ENCODE measurements around the gene BDKRB2. TPM values are rescaled to one million over a fixed set of nuclear protein-coding genes. Genes with fewer than 3 reads are reported as not detected.

The BDKRB2 gene
- total RNA-seq, 1 donor from 2014 or later: 23.3 TPM

DNA sequence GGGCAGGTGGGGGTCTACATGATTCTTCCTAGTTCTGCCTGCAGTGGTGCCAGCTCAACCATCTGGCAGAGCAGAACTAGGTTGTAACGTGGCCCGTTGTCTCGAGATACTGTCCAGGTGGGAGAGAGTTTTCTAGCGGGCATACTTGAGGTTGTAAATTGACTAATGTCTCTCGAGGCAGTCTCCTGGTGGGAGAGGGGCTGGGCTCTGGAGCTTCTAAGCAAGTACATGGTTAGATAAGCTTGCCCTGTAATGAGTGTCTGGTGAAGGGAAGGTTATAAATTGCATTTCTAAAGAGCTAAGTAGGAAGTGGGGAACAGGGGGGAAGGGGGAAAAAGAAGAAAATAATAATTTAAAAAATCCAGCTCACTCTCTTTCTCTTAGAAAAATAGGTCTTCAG is 69.5 kb downstream of the BDKRB2 start:
- peaks cover 7% of the 10 kb centered on the region for H3K9me3 ChIP-seq
- peak overlapping the region; percentile 68 for H3K27ac ChIP-seq
- H3K36me3 ChIP-seq: no peaks in the 10 kb centered on the region
- no peaks in the 10 kb centered on the region for H3K27me3 ChIP-seq
- no peak overlapping the region for H3K4me3 ChIP-seq
- no peak for DNase-seq (ENCODE audit: extremely low spot score in 2 of 2)
- TF ChIP-seq POLR2A (IDR thresholded peaks at IDR 0.05): no peak
- TF ChIP-seq, protein P1, sequence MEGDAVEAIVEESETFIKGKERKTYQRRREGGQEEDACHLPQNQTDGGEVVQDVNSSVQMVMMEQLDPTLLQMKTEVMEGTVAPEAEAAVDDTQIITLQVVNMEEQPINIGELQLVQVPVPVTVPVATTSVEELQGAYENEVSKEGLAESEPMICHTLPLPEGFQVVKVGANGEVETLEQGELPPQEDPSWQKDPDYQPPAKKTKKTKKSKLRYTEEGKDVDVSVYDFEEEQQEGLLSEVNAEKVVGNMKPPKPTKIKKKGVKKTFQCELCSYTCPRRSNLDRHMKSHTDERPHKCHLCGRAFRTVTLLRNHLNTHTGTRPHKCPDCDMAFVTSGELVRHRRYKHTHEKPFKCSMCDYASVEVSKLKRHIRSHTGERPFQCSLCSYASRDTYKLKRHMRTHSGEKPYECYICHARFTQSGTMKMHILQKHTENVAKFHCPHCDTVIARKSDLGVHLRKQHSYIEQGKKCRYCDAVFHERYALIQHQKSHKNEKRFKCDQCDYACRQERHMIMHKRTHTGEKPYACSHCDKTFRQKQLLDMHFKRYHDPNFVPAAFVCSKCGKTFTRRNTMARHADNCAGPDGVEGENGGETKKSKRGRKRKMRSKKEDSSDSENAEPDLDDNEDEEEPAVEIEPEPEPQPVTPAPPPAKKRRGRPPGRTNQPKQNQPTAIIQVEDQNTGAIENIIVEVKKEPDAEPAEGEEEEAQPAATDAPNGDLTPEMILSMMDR (IDR thresholded peaks at IDR 0.05): no peak
- TF ChIP-seq POLR2AphosphoS5 (IDR thresholded peaks at IDR 0.05; ENCODE audit: insufficient read depth in 1 of 2, low read depth in 1 of 2): no peak
- H3K4me1 ChIP-seq: peaks cover 43% of the 10 kb centered on the region
- intact Hi-C loops (cut with DNase I): loop anchor here (2.0 to 10.0 kb wide), 2 partner anchors 173 to 269 kb away; no protein-coding TSS in a partner anchor

DNA sequence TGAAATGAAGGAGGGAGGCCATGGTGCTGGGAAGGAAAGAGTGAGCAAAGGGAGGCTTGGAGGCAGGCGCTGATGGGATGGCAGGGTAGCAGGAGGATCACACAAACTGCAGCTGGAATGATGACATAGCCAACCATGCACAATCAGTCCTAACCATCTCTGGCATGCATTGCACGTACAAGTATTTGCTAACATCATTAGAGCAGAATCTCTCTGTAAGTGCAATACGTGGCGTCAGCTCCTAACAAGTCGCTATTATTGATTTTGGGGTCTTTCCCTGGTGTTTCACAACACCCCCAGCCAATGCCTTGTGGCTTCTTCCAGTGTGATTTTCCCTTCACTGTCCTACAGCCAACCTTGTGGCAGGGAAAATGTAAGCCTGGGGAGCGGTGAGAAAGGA is 69.9 kb downstream of the BDKRB2 start:
- Histone ChIP-seq H3K4me3 (no peak overlapping the region), H3K27ac (peak overlapping the region; percentile 68), H3K36me3 (no peaks in the 10 kb centered on the region), H3K9me3 (peaks cover 7% of the 10 kb centered on the region), H3K4me1 (peaks cover 43% of the 10 kb centered on the region), H3K27me3 (no peaks in the 10 kb centered on the region)
- TF ChIP-seq, protein P1 (IDR thresholded peaks at IDR 0.05): no peak
- TF ChIP-seq POLR2A (IDR thresholded peaks at IDR 0.05) (no peak), POLR2AphosphoS5 (IDR thresholded peaks at IDR 0.05; ENCODE audit: insufficient read depth in 1 of 2, low read depth in 1 of 2) (no peak)
- DNase-seq (ENCODE audit: extremely low spot score in 2 of 2): peak in 1 of 2 donors; percentile 93
- intact Hi-C loops (cut with DNase I): loop anchor here (2.0 to 10.0 kb wide), 2 partner anchors 174 to 270 kb away; no protein-coding TSS in a partner anchor

DNA sequence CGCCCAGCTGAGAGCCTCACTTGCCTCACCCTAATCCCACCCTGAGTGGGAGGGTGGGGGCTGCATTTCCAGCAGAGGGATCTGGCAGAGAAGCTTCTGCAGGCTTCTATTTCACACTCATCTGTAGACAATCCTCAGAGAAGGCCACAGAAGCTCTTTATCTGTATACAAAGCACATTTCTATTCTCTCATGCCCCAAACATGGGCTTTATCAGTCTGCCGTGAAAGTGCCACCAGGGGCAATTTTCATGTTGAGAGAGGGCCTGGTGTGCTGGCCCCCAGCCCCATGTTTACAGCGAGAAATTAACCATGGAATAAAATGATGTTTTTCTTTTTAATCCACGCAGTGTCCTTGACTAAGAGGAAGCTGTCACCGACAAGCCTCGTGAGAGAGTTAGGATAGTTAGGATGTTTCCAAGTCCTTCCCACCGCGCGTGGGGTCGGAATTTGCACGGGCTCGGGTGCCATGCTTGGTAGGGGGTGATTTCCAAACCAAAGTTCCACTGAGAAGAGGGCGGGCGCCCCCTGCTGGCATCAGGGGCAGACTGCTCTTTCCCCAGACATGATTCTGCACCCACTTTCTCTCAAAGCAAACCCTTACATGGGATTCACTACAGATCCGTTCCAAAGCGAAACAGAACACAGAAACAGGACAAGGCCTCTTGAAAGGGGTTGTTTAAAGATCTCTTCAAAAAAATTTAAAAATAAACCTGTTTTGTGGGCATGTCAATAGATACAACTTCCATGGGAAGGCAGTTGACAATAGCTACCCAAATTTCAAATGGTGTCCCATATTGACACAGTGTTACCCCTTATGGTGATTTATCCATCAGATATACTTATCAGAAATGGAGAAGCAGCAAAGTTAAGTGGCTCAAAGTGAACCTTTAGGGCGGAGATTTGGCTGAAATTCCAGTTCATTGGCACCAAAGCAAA is 70.8 kb downstream of the BDKRB2 start:
- TF ChIP-seq POLR2AphosphoS5 (IDR thresholded peaks at IDR 0.05; ENCODE audit: insufficient read depth in 1 of 2, low read depth in 1 of 2) (peak; percentile 31 to 48), POLR2A (IDR thresholded peaks at IDR 0.05) (no peak)
- TF ChIP-seq, protein P1 (IDR thresholded peaks at IDR 0.05): peak; percentile 88 to 98 (median 92)
- no peaks in the 10 kb centered on the region for H3K36me3 ChIP-seq

DNA sequence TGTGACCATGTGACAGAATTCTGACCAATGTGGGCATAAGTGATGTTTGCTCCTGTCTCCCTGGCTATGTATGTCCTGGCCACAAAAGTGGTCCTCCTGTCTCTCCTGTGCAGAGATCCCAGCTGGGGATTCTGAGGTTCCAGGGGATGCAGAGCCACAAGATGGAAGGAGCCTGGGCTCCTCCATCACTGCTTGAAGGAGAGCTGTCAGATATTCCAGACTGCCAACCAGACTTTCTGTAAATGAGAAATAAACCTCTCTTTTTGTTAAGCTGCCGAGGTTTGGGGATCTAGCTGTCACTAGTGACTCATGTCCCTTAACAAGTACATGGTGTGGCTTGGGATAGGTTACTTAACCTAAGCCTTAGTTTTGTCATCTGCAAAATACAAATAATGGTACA is 73.3 kb downstream of the BDKRB2 start:
- H3K4me1 ChIP-seq: peaks cover 34% of the 10 kb centered on the region
- intact Hi-C loops (cut with DNase I): loop anchor here (10.0 kb wide), 1 partner anchor 273 kb away; no protein-coding TSS in a partner anchor
- H3K9me3 ChIP-seq: peaks cover 7% of the 10 kb centered on the region
- no peaks in the 10 kb centered on the region for H3K36me3 ChIP-seq
- TF ChIP-seq POLR2AphosphoS5 (IDR thresholded peaks at IDR 0.05; ENCODE audit: insufficient read depth in 1 of 2, low read depth in 1 of 2) (no peak), POLR2A (IDR thresholded peaks at IDR 0.05) (no peak)
- TF ChIP-seq, protein P1 (IDR thresholded peaks at IDR 0.05): no peak
- no peak for DNase-seq (ENCODE audit: extremely low spot score in 2 of 2)
- no peaks in the 10 kb centered on the region for H3K27me3 ChIP-seq
- no peak overlapping the region for H3K4me3 ChIP-seq
- no peak overlapping the region for H3K27ac ChIP-seq

More for the DNA sequence above, 70.8 kb downstream of the BDKRB2 start:
- H3K4me1 ChIP-seq: peaks cover 42% of the 10 kb centered on the region
- H3K27me3 ChIP-seq: no peaks in the 10 kb centered on the region
- DNase-seq (ENCODE audit: extremely low spot score in 2 of 2): peak in 1 of 2 donors; percentile 87
- peaks cover 7% of the 10 kb centered on the region for H3K9me3 ChIP-seq
- peak overlapping the region; percentile 68 for H3K27ac ChIP-seq
- no peak overlapping the region for H3K4me3 ChIP-seq
- intact Hi-C loops (cut with DNase I): loop anchor here (2.0 to 10.0 kb wide), 2 partner anchors 175 to 271 kb away; no protein-coding TSS in a partner anchor

Measured in vagina (tissue), 2 donors.